CD14-positive monocyte (primary cell): ENCODE results near the gene ULK4. TPM values are rescaled to one million over a fixed set of nuclear protein-coding genes. Genes with fewer than 3 reads are reported as not detected.
"Not testable (repeated sequence)": the region's sequence is repeated elsewhere in the genome, so short reads cannot be mapped to it uniquely, and the experiment has no call there.

Experiments
- DNase-seq, 3 donors: peaks; one replicate each; pipeline ENCODE4 v3.0.0-alpha.2; 2011 to 2022
- H2AFZ ChIP-seq: 2 replicates; pipeline ENCODE4 v1.6.0; 2012; ENCODE audit warnings: mild to moderate bottlenecking, low read depth, low read length, inconsistent platforms; ENCODE audit not compliant: insufficient read depth, poor library complexity, severe bottlenecking
- H3K27ac ChIP-seq, 2 donors: 1 replicate in 1 of 2; 2 replicates in 1 of 2; pipeline ENCODE4 v1.5.1; 2012 to 2013; ENCODE audit warnings: low read length in 2 of 2, control low read depth in 1 of 2, inconsistent platforms in 1 of 2, low read depth in 1 of 2, mild to moderate bottlenecking in 1 of 2
- H3K27me3 ChIP-seq, 2 donors: one replicate each; pipeline versions ENCODE4 v1.6.0 to v1.6.1; 2011 to 2013; ENCODE audit warnings: low read length in 2 of 2; ENCODE audit not compliant: control insufficient read depth in 2 of 2, insufficient read depth in 2 of 2
- H3K36me3 ChIP-seq, 2 donors: replicated peaks in 1 of 2; 1 replicate in 1 of 2; 2 replicates in 1 of 2; pipeline versions ENCODE4 v1.5.1 to v1.6.1; 2012 to 2013; ENCODE audit warnings: low read length in 2 of 2, control low read depth in 1 of 2, inconsistent platforms in 1 of 2, mild to moderate bottlenecking in 1 of 2; ENCODE audit not compliant: insufficient read depth in 2 of 2, control insufficient read depth in 1 of 2
- H3K4me1 ChIP-seq, 2 donors: 1 replicate in 1 of 2; 2 replicates in 1 of 2; pipeline versions ENCODE4 v1.5.1 to v1.6.1; 2012 to 2013; ENCODE audit warnings: low read length in 2 of 2, control low read depth in 1 of 2, inconsistent platforms in 1 of 2, mild to moderate bottlenecking in 1 of 2, moderate library complexity in 1 of 2; ENCODE audit not compliant: insufficient read depth in 2 of 2, control insufficient read depth in 1 of 2
- H3K4me2 ChIP-seq: replicated peaks from 2 replicates; pipeline ENCODE3; 2012; ENCODE audit warnings: low read length, moderate library complexity, mild to moderate bottlenecking; ENCODE audit not compliant: poor library complexity, severe bottlenecking; ENCODE audit errors: extremely low read depth
- H3K4me3 ChIP-seq, 3 experiments: fragments of 200-600 bp in 1 of 3; sonication (generic) in 1 of 3; replicated peaks in 1 of 3; 1 replicate in 2 of 3; 2 replicates in 1 of 3; pipeline ENCODE4 v1.5.1; 2011 to 2013; ENCODE audit warnings: low read length in 3 of 3, mild to moderate bottlenecking in 3 of 3, control low read depth in 2 of 3, low read depth in 2 of 3, inconsistent platforms in 1 of 3, moderate library complexity in 1 of 3
- H3K79me2 ChIP-seq: 2 replicates; pipeline ENCODE4 v1.6.0; 2012; ENCODE audit warnings: mild to moderate bottlenecking, control low read depth, inconsistent platforms, low read length, moderate library complexity; ENCODE audit not compliant: insufficient read depth
- H3K9ac ChIP-seq: 2 replicates; pipeline ENCODE4 v1.6.0; 2017; ENCODE audit warnings: low read length, mild to moderate bottlenecking; ENCODE audit not compliant: insufficient read depth, poor library complexity, severe bottlenecking
- H3K9me3 ChIP-seq, 2 donors: replicated peaks in 1 of 2; 1 replicate in 1 of 2; 2 replicates in 1 of 2; pipeline versions ENCODE4 v1.5.1 to v1.6.1; 2012 to 2013; ENCODE audit warnings: low read length in 2 of 2, control low read depth in 1 of 2; ENCODE audit not compliant: control insufficient read depth in 1 of 2, insufficient read depth in 1 of 2
- H4K20me1 ChIP-seq: 2 replicates; pipeline ENCODE4 v1.6.0; 2012; ENCODE audit warnings: mild to moderate bottlenecking, low read length, control low read depth, moderate library complexity; ENCODE audit not compliant: insufficient read depth
- H3K27ac Mint-ChIP-seq, 7 donors: one replicate each; pipeline ENCODE4 v1.8.0; 2020; ENCODE audit warnings: mild to moderate bottlenecking in 7 of 7, mixed read lengths in 7 of 7, moderate library complexity in 6 of 7, inconsistent platforms in 2 of 7
- H3K27me3 Mint-ChIP-seq, 3 donors: one replicate each; pipeline ENCODE4 v1.8.0; 2021 to 2022; ENCODE audit warnings: low read depth in 3 of 3, mild to moderate bottlenecking in 3 of 3, mixed read lengths in 3 of 3, moderate library complexity in 3 of 3, inconsistent platforms in 1 of 3
- H3K36me3 Mint-ChIP-seq, 2 donors: one replicate each; pipeline ENCODE4 v1.8.0; 2020; ENCODE audit warnings: mixed read lengths in 2 of 2, inconsistent platforms in 1 of 2, mild to moderate bottlenecking in 1 of 2
- H3K4me1 Mint-ChIP-seq: one replicate; pipeline ENCODE4 v1.8.0; 2020; ENCODE audit warnings: mild to moderate bottlenecking, mixed read lengths
- H3K4me3 Mint-ChIP-seq, 2 donors: one replicate each; pipeline ENCODE4 v1.8.0; 2020; ENCODE audit warnings: mild to moderate bottlenecking in 2 of 2, mixed read lengths in 2 of 2, moderate library complexity in 1 of 2
- H3K9me3 Mint-ChIP-seq, 7 donors: one replicate each; pipeline ENCODE4 v1.8.0; 2020 to 2022; ENCODE audit warnings: mixed read lengths in 7 of 7, mild to moderate bottlenecking in 6 of 7, moderate library complexity in 6 of 7, inconsistent platforms in 2 of 7
- WGBS: methylation state at CpG from one replicate; pipeline ENCODE4 v1.1.5; 2013; ENCODE audit warnings: missing lambda C conversion rate; ENCODE audit not compliant: insufficient coverage; 5-methylcytosine and 5-hydroxymethylcytosine counted together
- intact Hi-C, 2 donors: fragments of 100-400 bp; cut with micrococcal nuclease; formaldehyde crosslinking; loops; one replicate each; pipeline versions ENCODE4 v1.15.0 to v1.15.1; 2023
- polyA plus RNA-seq, 3 donors: library from polyadenylated mRNA; depleted of rRNA in 1 of 3; unstranded in 2 of 3; stranded (reverse) in 1 of 3; fragments of 300-500 nt in 2 of 3; fragments of >200 nt in 1 of 3; fragmentation: Illumina TruSeq in 2 of 3; gene quantifications; 1 replicate in 2 of 3; 2 replicates in 1 of 3; pipeline ENCODE4 v1.2.3, GENCODE V29; 2012 to 2021
- TF ChIP-seq, protein P1 (sequence below): fragments of 200-600 bp; IDR thresholded peaks from one replicate; pipeline ENCODE4 v1.8.0; 2022; ENCODE audit warnings: antibody characterized with exemption, mild to moderate bottlenecking

ULK4 gene
- polyA plus RNA-seq, 3 donors, result 6.7 to 14.0 (median 11.8) TPM

DNA sequence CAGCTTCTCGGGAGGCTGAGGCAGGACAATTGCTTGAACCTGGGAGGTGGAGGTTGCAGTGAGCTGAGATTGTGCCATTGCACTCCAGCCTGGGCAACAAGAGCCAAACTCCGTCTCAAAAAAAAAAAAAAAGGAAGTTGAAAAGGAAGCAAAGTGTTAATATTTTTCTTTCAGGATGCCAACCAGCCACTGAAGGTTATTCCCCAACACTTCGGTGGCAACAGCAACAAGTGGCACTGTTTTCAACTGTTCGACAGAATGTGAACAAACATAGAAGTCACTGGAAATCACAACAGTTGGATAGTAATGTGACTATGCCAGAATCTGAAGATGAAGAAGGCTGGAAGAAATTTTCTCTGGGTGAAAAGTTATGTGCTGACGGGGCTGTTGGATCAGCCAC, 15.5 kb upstream of the ULK4 start:
- H3K27ac Mint-ChIP-seq, H3K4me2 ChIP-seq, H3K9me3 Mint-ChIP-seq, H3K27me3 Mint-ChIP-seq, H3K79me2 ChIP-seq, H3K27ac ChIP-seq, intact Hi-C loops, H2AFZ ChIP-seq, H3K36me3 ChIP-seq, H4K20me1 ChIP-seq, H3K27me3 ChIP-seq, H3K4me3 Mint-ChIP-seq, H3K9me3 ChIP-seq, H3K4me3 ChIP-seq, H3K36me3 Mint-ChIP-seq, DNase-seq, H3K9ac ChIP-seq: not testable (repeated sequence)
- peaks cover 11 to 21% of the 10 kb centered on the region in 2 donors for H3K4me1 ChIP-seq
- 12% methylated on average over 3 of the region's 5 CpGs for WGBS
- peaks cover 22% of the 10 kb centered on the region for H3K4me1 Mint-ChIP-seq

DNA sequence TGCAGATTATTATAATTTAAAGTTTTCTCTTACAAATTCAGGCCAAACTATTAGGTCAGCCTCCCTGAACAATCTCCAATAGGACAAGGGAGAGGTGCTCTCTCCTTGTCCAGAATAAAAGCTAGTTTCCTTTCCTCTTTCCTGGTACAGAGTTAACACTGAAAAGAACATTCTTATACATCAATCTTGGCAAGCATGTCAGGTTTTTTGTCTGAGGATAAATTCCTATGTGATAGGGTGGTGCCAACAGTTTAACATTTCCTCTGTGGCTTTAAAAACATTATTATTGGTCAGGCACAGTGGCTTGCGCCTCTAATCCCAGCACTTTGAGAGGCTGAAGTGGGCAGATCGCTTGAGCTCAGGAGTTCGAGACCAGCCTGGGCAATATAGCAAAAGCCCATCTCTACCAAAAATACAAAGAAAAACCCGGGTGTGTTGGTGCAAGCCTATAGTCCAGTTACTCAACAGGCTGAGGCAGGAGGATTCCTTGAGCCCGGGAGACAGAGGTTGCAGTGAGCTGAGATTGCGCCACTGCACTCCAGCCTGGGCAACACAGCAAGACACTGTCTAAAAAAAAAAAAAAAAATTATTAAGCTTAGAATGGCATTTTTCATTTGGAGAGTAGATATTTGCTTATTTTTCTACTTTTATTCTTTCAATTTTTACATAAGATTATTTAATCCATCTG, 13.7 kb upstream of the ULK4 start:
- H3K4me3 Mint-ChIP-seq, result no peak overlapping the region

More for the DNA sequence above, 13.7 kb upstream of the ULK4 start:
- H3K9me3 ChIP-seq, result no peaks in the 10 kb centered on the region
- H3K36me3 Mint-ChIP-seq, result no peaks in the 10 kb centered on the region
- WGBS, result 73% methylated on average over 3 of the region's 6 CpGs
- no peaks in the 10 kb centered on the region for H3K27me3 ChIP-seq
- H3K27me3 Mint-ChIP-seq, result peaks cover 0 to 2% (median 2%) of the 10 kb centered on the region in 3 donors
- H3K4me3 ChIP-seq, result no peak overlapping the region
- no peak overlapping the region for H3K4me2 ChIP-seq
- no peaks in the 10 kb centered on the region for H4K20me1 ChIP-seq
- H2AFZ ChIP-seq, result no peak overlapping the region
- TF ChIP-seq, protein P1, sequence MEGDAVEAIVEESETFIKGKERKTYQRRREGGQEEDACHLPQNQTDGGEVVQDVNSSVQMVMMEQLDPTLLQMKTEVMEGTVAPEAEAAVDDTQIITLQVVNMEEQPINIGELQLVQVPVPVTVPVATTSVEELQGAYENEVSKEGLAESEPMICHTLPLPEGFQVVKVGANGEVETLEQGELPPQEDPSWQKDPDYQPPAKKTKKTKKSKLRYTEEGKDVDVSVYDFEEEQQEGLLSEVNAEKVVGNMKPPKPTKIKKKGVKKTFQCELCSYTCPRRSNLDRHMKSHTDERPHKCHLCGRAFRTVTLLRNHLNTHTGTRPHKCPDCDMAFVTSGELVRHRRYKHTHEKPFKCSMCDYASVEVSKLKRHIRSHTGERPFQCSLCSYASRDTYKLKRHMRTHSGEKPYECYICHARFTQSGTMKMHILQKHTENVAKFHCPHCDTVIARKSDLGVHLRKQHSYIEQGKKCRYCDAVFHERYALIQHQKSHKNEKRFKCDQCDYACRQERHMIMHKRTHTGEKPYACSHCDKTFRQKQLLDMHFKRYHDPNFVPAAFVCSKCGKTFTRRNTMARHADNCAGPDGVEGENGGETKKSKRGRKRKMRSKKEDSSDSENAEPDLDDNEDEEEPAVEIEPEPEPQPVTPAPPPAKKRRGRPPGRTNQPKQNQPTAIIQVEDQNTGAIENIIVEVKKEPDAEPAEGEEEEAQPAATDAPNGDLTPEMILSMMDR, result no peak
- H3K27ac ChIP-seq, result no peak overlapping the region
- intact Hi-C loops, result no loop called here
- peaks cover 0 to 5% (median 1%) of the 10 kb centered on the region in 7 donors for H3K9me3 Mint-ChIP-seq
- peaks cover 22% of the 10 kb centered on the region for H3K4me1 Mint-ChIP-seq
- H3K27ac Mint-ChIP-seq, result peak overlapping the region in 1 of 7 donors; percentile 8
- H3K9ac ChIP-seq, result no peak overlapping the region
- H3K79me2 ChIP-seq, result no peaks in the 10 kb centered on the region
- peaks cover 11 to 21% of the 10 kb centered on the region in 2 donors for H3K4me1 ChIP-seq
- no peaks in the 10 kb centered on the region for H3K36me3 ChIP-seq
- no peak for DNase-seq
